Measurements from ENCODE around the gene HSDL2.

Gene HSDL2

DNA sequence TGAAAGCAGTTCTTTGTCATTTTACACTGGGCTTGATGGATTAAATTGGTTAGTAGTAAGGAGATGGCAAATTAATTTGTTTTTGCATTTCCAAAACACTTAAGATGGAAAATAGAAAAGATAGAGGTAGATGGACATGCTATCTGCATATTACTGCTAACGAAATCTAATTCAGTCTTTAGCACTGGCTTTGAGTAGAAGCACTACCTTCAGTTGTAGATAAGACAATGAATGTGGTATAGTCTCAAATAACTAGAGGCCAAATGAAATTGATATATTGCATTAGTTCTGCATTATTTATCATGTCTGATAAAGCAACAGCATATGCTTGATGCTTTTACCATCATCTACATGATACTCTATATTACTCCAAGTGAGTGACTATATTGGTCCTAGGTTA, 140.2 kb downstream of the HSDL2 start:
- no peak for TF ChIP-seq ZFX (IDR thresholded peaks at IDR 0.05)
- TF ChIP-seq, protein P1, sequence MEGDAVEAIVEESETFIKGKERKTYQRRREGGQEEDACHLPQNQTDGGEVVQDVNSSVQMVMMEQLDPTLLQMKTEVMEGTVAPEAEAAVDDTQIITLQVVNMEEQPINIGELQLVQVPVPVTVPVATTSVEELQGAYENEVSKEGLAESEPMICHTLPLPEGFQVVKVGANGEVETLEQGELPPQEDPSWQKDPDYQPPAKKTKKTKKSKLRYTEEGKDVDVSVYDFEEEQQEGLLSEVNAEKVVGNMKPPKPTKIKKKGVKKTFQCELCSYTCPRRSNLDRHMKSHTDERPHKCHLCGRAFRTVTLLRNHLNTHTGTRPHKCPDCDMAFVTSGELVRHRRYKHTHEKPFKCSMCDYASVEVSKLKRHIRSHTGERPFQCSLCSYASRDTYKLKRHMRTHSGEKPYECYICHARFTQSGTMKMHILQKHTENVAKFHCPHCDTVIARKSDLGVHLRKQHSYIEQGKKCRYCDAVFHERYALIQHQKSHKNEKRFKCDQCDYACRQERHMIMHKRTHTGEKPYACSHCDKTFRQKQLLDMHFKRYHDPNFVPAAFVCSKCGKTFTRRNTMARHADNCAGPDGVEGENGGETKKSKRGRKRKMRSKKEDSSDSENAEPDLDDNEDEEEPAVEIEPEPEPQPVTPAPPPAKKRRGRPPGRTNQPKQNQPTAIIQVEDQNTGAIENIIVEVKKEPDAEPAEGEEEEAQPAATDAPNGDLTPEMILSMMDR (conservative IDR thresholded peaks at IDR 0.05), result no peak
- no peak overlapping the region for H3K27ac ChIP-seq

DNA sequence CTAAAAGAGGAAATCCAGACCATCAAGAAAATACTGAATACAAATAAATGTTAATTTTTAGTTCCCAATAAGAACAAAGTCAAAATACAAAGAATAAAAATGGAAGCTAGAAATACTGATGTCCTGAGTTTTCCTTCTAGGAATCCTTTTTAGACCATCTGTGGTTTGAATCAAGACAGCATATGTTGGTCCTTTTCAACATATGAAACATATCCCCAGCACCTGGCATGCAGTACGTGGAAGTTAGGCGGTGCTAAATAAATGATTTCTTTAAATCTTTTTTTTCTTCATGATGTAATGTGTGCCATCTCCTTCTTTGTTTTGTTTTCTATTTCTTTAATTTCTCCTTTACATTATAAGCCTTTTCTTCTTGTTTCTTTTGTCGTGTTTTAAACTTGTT, 140.7 kb downstream of the HSDL2 start:
- TF ChIP-seq ZFX (IDR thresholded peaks at IDR 0.05), result no peak
- TF ChIP-seq, protein P1 (conservative IDR thresholded peaks at IDR 0.05), result no peak
- H3K27ac ChIP-seq, result no peak overlapping the region

All from C4-2B (cell line).